Omental fat pad (tissue), 4 donors: ENCODE results near the gene TRIM4. TPM values are rescaled to one million over a fixed set of nuclear protein-coding genes. Genes with fewer than 3 reads are reported as not detected.

Experiments used
- ATAC-seq: fragments of 150-250 bp; one replicate; pipeline ENCODE4 v1.9.1; 2016; ENCODE audit warnings: mild to moderate bottlenecking, moderate library complexity; ENCODE audit not compliant: low FRiP score
- DNase-seq: peaks from one replicate; pipeline ENCODE4 v3.0.0-alpha.2; 2019; ENCODE audit warnings: low spot score
- CTCF ChIP-seq, 3 donors: fragments of 450-650 bp; IDR thresholded peaks; one replicate each; pipeline ENCODE4 v1.5.1; 2016 to 2017; ENCODE audit warnings: antibody characterized with exemption in 3 of 3, mild to moderate bottlenecking in 3 of 3, moderate library complexity in 2 of 3
- small RNA-seq: library from RNA; depleted of rRNA; stranded (forward); fragments of <200 nt; gene quantifications from one replicate; pipeline ENCODE3, GENCODE V24; 2016
- total RNA-seq, 4 donors: library from RNA; depleted of rRNA; stranded (reverse); fragments of >200 nt; gene quantifications; one replicate each; pipeline ENCODE4 v1.1.0, GENCODE V29; 2016

Gene TRIM4
- total RNA-seq, 4 donors from 2014 or later: 28.8 to 45.2 (median 35.1) TPM

GRCh38 chr7:99860281-99861127 lies 58.8 kb downstream of the TRIM4 start:
- ATAC-seq (no peak), DNase-seq (no peak)
- no peak for TF ChIP-seq CTCF (IDR thresholded peaks at IDR 0.05)

GRCh38 chr7:99855236-99855635 lies 64.1 kb downstream of the TRIM4 start:
- DNase-seq (no peak), ATAC-seq (no peak)
- TF ChIP-seq CTCF (IDR thresholded peaks at IDR 0.05): no peak

- TF ChIP-seq CTCF (IDR thresholded peaks at IDR 0.05): no peak
- no peak for ATAC-seq
- DNase-seq: no peak
Measured at GRCh38 chr7:99848420-99849216, 70.7 kb downstream of the TRIM4 start.

GRCh38 chr7:99844328-99844727 lies 75.0 kb downstream of the TRIM4 start:
- TF ChIP-seq CTCF (IDR thresholded peaks at IDR 0.05): no peak
- ATAC-seq: no peak
- no peak for DNase-seq

- no peak for TF ChIP-seq CTCF (IDR thresholded peaks at IDR 0.05)
- no peak for ATAC-seq
- DNase-seq: no peak
Measured at GRCh38 chr7:99843808-99844207, 75.5 kb downstream of the TRIM4 start.

DNA sequence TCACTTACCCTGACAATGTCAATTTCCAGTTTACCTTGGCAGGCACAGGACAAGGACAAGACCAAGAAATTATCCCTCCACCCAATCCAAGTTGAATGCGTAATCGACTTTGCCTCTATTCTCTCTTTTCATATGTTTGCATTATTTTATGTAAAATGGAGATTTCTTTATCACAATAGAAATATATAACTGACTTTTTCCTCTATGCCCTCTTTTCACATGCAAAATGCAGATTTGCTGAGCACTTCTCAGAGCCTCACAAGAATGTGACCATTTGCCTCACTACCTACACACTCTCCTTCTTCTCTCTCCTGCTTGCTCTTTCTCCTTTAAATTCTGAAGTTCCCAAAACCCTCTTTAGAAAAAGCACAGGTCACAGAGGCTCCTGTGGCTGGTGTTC lies 76.4 kb downstream of the TRIM4 start:
- DNase-seq (no peak), ATAC-seq (no peak)
- TF ChIP-seq CTCF (IDR thresholded peaks at IDR 0.05): no peak

Small RNAs within 50 kb of the gene (small RNA-seq; reads per million reads assigned to genes)
- not detected for gene AC011904.1
- gene CYP3A52P: not detected
- not detected for gene RF00019
- not detected for gene RF00561

Other genes starting within 250 kb of the TRIM4 start
- 10 to 100 TPM in 2 of 4 donors, 1 to 10 TPM in 2; 6.2 to 92.0 (median 13.8) TPM for gene CYP3A5, start 239.5 kb downstream of the TRIM4 start, total RNA-seq
- gene CYP3A7, start 184.3 kb downstream of the TRIM4 start, total RNA-seq: 1 to 10 TPM in 1 of 4 donors, under 1 TPM in 2, not detected in 1; 0.56 to 2.8 (median 0.60) TPM
- 1 to 10 TPM in 1 of 4 donors, under 1 TPM in 1, not detected in 2; 0.60 to 1.8 TPM for gene CYP3A4, start 135.3 kb downstream of the TRIM4 start, total RNA-seq
- not detected for gene CYP3A43, start 91.5 kb downstream of the TRIM4 start, total RNA-seq
- 1 to 10 TPM in 1 of 4 donors, under 1 TPM in 1, not detected in 2; 0.72 to 1.2 TPM for gene OR2AE1, start 42.5 kb downstream of the TRIM4 start, total RNA-seq
- under 1 TPM in 2 of 4 donors, not detected in 2; 0.63 to 0.74 TPM for gene GJC3, start 10.1 kb upstream of the TRIM4 start, total RNA-seq
- 100 to 1,000 TPM in 1 of 4 donors, 10 to 100 TPM in 3; 70.9 to 155 (median 92.1) TPM for gene AZGP1, start 56.5 kb upstream of the TRIM4 start, total RNA-seq
- gene ZKSCAN1, start 96.1 kb upstream of the TRIM4 start, total RNA-seq: 10 to 100 TPM; 21.5 to 34.5 (median 28.0) TPM
- gene ZSCAN21, start 130.2 kb upstream of the TRIM4 start, total RNA-seq: 10 to 100 TPM; 11.4 to 14.7 (median 12.4) TPM
- gene ZNF3, start 162.2 kb upstream of the TRIM4 start, total RNA-seq: 10 to 100 TPM; 14.5 to 25.4 (median 17.9) TPM
- 10 to 100 TPM; 41.6 to 69.0 (median 50.0) TPM for gene COPS6, start 169.4 kb upstream of the TRIM4 start, total RNA-seq
- gene MCM7, start 181.9 kb upstream of the TRIM4 start, total RNA-seq: 10 to 100 TPM; 17.6 to 42.7 (median 28.7) TPM
- 10 to 100 TPM in 2 of 4 donors, 1 to 10 TPM in 2; 7.2 to 20.6 (median 9.8) TPM for gene AP4M1, start 182.1 kb upstream of the TRIM4 start, total RNA-seq
- 10 to 100 TPM; 21.0 to 37.5 (median 30.3) TPM for gene TAF6, start 199.8 kb upstream of the TRIM4 start, total RNA-seq
- 10 to 100 TPM in 2 of 4 donors, 1 to 10 TPM in 2; 5.8 to 18.6 (median 9.6) TPM for gene CNPY4, start 200.1 kb upstream of the TRIM4 start, total RNA-seq
- 1 to 10 TPM; 1.3 to 2.9 (median 1.7) TPM for gene MBLAC1, start 207.4 kb upstream of the TRIM4 start, total RNA-seq
- gene LAMTOR4, start 229.4 kb upstream of the TRIM4 start, total RNA-seq: 100 to 1,000 TPM; 183 to 194 (median 184) TPM
- 10 to 100 TPM in 2 of 4 donors, 1 to 10 TPM in 2; 5.7 to 13.2 (median 10.6) TPM for gene TRAPPC14, start 239.2 kb upstream of the TRIM4 start, total RNA-seq
- gene GAL3ST4, start 249.1 kb upstream of the TRIM4 start, total RNA-seq: 1 to 10 TPM in 2 of 4 donors, under 1 TPM in 2; 0.75 to 2.2 (median 1.1) TPM